Raji (cell line): ENCODE data around the gene AGRN.

Experiments used
- POLR2A ChIP-seq: IDR thresholded peaks from 2 replicates; pipeline ENCODE4 v1.6.1; 2011; ENCODE audit warnings: low read depth, low read length, control low read depth; ENCODE audit not compliant: insufficient read depth

Gene AGRN

DNA sequence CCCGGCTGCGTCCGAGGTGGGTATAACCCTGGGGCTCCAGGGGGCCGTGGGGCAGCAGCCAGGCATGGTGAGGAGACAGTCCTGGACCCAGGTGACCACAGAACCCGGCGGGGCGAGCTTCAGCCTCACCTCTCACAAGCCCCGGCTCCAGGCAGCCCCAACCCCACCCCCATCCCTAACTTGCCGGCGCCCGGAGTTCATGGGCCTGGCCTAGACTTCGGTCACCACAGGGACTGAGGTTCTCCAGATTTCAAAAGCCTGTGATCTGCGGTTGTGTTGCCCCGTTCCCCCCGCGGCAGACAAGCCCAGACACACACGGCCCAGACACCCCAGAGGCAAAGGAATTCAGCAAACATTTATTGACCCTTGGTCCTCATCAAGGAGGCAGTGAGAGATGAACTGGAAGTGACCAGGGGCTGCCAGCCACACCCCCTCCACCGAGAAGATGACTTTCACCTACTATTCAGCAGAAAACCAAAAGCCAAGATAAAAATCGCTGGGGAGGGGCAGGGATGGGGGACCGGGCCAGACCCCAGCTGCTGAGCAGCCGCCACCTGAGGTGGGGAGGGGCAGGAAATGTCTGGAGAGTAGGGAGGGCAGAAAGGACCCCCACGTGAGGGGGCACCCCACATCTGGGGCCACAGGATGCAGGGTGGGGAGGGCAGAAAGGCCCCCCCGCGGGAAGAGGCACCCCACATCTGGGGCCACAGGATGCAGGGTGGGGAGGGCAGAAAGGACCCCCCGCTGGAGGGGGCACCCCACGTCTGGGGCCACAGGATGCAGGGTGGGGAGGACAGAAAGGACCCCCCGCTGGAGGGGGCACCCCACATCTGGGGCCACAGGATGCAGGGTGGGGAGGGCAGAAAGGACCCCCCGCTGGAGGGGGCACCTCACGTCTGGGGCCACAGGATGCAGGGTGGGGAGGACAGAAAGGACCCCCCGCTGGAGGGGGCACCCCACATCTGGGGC, 24.0 kb upstream of the AGRN start:
- no peak for TF ChIP-seq POLR2A

DNA sequence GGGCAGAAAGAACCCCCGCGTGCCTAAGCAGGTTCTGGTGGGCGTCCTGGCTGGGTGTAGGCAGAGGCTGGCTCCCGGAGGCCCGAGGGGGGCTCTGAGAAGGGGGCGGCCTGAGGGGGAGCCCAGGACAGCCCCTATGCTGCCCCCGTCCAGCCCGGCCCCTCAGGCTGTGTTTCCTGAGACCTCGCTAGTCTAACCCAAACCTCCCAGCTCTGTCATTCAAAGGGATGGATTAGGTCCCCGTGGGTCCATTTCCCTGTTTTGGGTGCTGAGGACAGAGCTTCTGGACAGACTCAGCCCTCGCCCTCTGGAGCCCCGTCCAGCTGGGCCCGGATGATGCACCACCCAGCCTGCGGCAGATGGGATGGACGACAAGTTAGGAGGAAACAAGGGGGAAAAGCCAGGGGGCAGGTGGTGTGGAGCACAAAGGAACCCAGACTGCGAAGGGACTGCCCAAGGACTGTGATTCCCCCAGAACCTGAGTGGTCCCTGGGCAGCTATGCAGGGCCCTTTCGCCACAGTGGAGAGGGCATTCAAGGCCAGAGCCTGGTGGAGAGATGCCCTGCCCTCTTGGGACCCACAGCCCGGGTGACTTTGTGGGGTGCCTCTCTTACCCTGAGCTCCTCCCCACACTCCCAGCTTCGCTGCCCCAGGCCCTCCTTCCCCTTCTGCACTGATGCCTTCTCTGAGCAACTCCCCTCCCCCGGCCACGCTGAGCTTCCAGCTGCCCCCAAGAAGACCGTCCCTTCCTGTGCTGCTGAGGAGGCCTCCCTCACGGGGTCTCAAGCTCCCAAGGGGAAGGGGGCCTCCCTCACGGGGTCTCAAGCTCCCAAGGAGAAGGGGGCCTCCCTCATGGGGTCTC, 22.8 kb upstream of the AGRN start:
- no peak for TF ChIP-seq POLR2A

DNA sequence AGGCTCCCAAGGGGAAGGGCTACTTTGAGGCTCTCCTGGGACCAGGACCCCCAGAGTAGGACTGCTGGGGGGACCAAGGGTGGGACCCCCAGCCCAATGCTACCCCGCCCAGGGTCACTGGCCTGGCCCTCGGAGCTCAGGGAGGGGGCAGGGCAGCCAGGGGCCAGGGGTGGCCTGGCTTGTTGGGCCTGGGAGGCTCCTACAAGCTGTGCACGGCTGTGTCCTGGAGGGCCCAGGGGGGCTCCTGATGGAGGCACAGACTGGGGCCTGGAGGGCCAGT, 22.3 kb upstream of the AGRN start:
- no peak for TF ChIP-seq POLR2A

DNA sequence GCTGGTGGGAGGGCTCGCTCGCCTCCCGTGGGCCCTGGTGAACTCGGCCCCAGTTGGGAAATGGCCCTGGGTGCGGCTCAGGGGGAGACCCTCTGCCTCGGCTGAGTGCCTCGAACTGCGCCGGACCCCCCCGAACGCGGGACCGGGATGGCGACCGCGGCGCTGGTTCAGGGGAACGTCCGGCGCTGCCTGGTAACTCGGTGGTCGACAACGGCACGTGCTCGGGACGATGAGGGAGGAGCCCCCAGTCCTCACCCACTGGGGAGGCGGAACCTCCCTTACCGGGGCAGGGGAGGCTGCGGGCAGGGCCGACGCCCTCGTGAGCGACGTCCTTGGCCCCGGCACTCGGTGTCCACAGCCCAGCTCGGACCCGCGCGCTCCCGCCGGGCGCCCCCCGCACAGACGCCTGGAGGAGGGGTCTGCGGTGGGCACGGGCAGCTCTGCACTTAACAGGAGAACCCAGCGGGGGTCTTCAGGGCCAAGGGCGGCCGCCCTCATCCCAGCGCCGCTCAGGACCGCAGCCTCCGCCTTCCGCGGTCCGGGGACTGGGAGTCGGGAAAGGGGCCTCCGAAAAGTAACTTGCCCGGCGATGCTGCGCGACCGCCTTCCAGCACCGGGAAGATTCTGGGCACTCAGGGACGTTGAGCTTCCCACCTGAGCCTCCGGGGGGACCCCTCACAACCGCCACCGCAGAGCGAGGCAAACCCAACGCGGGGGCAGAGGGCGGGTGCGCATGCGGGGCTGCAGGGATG, 21.8 kb upstream of the AGRN start:
- TF ChIP-seq POLR2A: no peak

DNA sequence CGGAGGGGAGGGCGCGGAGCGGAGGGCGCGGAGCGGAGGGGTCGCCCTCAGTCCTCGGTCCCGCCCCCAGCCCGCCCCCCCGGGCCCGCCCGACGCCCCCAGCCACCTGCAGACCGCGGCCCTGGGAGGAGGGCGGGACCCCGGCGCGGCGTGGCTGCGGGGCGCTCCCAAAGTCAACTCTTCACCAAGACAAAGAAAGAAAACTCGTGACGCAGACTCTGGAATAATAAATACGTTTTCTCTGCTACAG, 21.2 kb upstream of the AGRN start:
- TF ChIP-seq POLR2A: no peak

DNA sequence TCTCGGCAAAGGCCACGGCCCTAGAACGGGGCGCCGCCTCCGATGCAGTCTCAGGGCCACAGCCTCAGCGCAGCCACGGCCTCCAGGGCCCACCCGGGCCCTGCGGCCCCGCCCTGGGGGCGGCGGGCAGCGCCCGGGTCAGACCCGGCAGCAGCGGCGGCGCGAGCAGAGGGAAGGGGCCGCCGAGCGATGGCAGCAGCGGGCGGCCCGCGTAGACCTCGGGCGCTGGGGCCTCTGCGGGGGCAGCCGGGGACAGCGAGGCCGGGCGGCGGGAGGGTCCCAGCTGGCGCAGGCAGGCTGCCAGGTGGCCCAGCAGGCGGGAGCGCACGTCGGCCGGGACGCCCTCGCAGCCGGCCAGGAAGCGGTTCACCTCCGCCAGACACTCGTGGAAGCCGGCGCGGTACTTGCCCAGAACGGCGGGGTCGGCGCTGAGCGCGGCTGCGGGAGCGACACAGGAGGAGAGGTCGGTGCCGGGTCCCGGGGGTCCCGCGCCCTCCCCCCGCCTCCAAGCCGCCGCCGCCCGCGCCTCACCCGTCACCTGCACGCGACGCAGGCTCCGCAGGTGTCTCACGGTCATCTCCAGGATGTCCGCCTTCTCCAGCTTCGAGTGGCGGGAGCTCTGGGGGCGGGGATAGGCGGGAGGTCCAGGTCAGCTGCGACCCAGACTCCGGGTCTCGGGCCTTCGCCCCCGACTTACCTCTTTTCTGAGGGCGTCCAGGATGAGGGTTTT, 20.8 kb upstream of the AGRN start:
- no peak for TF ChIP-seq POLR2A

DNA sequence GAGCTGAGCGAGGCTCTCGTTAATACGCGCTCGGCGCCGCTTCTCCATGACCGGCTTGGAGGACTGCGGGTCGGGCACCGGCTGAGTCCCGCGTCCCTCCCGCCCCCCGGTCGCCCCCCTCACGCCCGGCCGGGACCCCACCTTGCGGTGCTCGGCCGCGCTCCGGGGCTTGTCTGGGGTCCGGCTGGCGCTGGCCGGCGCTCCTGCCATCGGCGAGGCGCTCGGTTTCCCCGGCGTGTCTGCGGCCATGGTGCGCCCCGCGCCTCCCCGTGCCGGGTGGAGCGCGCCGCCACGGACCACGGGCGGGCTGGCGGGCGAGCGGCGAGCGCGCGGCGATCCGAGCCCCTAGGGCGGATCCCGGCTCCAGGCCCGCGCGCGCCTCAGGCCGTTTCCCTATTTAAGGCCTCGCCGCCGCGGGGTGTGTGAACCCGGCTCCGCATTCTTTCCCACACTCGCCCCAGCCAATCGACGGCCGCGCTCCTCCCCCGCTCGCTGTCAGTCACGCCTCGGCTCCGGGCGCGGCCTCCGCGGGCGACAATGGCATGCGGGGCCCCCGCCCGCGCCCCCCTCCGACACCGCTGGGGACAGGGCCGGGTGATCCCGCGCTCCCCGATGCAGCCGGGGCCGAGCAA, 20.1 kb upstream of the AGRN start, which contains the start of gene HES4:
HES4 (minus strand) TSS at position 373 of the 632 bp plus-strand sequence; CDS start at position 249, 124 bp downstream.
- no peak for TF ChIP-seq POLR2A

DNA sequence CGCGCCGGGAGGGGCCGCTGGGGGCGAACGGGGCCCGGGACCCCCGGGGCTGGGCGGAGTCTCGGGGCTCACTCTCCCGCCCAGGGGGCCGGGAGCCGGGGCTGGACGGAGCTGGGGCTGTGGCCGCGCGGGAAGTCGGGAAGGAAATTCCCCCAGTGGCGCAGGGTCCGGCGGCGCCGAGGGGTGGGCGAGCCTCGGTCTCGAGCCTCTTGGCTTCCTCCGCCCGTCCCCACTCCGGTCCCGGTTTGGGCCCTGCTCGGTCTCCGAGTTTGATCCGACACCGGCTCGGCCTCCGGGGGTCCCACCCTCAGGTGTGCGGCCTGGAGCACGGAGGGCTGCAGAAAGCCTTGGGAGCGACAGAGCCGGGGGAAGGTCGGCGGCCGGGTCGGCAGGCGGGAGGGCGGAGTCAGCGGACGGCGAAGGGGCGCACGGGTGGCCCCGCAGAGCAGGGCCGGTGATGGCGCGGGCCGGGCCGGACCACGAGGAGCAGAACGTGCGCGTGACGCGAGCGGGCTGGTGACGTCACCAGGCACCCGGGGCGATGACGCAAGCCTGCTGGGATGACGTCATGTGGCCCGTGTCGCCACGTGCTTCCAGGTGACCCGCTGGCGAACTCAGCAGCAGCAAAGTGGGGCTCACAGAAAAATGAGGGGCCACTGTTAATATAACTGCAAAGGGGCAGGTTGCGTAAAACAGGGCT, 19.4 kb upstream of the AGRN start:
- TF ChIP-seq POLR2A: no peak

DNA sequence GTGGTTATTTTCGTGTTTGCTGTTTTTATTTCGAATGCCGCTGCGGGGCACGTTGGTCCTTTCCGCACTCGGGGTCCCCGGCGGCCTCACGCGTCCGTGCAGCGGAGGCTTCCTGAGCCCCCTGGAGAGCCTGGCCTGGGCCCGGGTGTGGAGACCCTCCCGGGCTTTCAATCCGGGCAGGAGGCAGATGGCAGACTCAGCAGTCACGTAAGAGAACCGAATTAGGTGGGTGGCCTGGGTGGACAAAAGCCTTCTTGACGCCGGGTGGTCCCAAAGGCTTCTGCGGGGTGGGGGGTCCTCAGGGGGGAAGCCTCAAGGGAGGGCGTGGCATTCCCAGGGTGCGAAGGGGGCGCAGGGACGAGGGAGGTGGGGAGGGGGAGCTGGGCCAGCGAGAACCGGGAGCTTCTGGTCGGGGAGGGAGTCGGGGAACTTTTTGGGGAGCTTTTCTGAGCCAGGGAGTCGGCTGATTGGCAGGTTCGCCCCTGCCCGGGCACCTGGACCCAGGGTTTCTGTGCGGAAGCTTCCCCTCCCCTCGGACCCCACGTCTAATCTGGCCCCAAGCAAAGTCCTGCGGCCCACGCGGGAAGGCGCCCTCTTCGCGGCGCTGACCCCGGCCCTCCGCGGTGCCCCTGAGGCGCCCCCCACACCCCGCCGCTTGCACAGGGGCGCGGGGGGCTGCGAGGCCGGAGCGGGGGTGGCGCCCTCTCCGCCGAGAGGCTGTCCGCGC, 18.7 kb upstream of the AGRN start:
- no peak for TF ChIP-seq POLR2A

DNA sequence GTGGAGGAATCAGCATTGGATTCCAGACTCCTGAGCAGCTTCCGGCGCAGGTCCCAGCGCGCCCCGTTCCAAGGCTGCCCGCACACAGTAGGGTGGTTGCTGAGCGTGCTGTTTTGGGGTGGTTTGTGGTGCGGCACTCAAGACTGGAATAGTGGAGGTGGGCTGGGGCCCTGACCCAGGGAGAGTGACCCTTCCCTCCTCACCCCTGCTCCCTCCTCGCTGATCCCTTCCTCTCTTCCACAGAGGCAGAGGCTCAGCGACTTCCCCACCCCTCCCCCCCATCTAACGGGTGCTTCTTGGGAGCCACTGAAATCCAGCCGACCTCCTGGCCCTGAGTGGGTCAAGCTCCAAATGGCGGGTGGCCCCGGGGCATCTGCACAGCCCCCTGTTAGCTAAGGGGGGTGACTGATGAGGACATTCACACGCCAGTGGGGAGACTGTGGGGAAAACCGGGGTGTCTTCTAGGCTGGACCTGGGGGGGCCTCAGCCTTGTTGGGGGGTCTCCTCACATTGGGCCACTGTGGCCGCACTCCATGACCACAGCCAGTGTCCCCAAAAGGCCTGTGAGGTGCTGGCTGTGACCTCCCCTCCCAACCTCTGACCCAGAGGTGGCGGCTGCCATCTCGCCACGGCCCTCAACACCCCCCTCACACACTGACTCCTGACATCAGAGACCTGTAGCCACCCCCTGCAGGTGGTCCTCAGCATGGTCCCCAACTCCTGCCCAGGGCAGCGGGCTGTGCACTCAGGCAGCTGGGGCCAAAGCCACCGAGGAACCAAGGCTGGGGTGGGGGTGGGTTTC, 16.1 kb upstream of the AGRN start:
- no peak for TF ChIP-seq POLR2A

DNA sequence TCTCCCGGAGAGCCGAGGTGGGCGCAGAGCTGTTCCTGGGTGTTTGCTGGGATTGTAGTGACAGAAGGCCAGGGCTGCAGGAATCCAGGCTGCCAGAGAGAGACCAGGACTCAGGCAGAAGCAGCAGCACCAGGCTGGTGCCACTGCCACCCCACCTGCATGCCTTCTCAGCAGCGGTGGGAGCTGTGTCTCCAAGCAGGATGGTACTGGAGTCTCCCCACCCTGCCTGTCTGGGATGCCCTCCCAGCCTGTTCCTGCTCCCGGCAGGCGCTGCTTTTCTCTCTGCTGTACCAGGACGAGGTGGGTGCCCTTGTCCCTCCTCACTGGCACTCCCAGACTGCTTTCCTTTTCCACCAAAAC, 15.5 kb upstream of the AGRN start:
- no peak for TF ChIP-seq POLR2A
